RKO (cell line): ENCODE results near the gene NPB.

Experiments used
- DNase-seq: peaks from one replicate; pipeline ENCODE4 v3.0.0-alpha.2; 2016; ENCODE audit warnings: low spot score

NPB gene

GRCh38 chr17:81941484-81942166 is 39.6 kb downstream of the NPB start:
- DNase-seq, result no peak

GRCh38 chr17:81942167-81942553 is 40.1 kb downstream of the NPB start:
- DNase-seq, result no peak

GRCh38 chr17:81944858-81945257 is 42.8 kb downstream of the NPB start:
- DNase-seq, result no peak

- DNase-seq, result no peak
These were observed 45.2 kb downstream of the NPB start, which contains the start of gene MYADML2 for GRCh38 chr17:81947189-81947588. TSS of gene MYADML2 (minus strand) at chr17:81947233. CDS start at chr17:81941741, 5,492 bp downstream.

- DNase-seq, result no peak
These were observed 46.8 kb downstream of the NPB start for GRCh38 chr17:81948635-81949378.

GRCh38 chr17:81950501-81950900 is 48.5 kb downstream of the NPB start:
- DNase-seq, result no peak

- DNase-seq, result no peak
These were observed 50.0 kb downstream of the NPB start for GRCh38 chr17:81951785-81952684.
